Osteocyte (in vitro differentiated cells): ENCODE results near the gene RPS21. TPM values are rescaled to one million over a fixed set of nuclear protein-coding genes. Genes with fewer than 3 reads are reported as not detected.

Source experiments
- DNase-seq: peaks from one replicate; pipeline ENCODE4 v3.0.0; 2021; ENCODE audit warnings: mixed read lengths; ENCODE audit not compliant: unreplicated experiment; ENCODE audit errors: extremely low spot score
- H3K27ac Mint-ChIP-seq: one replicate; pipeline ENCODE4 v1.8.0; 2021; ENCODE audit warnings: mild to moderate bottlenecking, mixed read lengths; ENCODE audit not compliant: unreplicated experiment
- H3K27me3 Mint-ChIP-seq: one replicate; pipeline ENCODE4 v1.8.0; 2021; ENCODE audit warnings: mixed read lengths; ENCODE audit not compliant: unreplicated experiment
- H3K36me3 Mint-ChIP-seq: one replicate; pipeline ENCODE4 v1.8.0; 2021; ENCODE audit warnings: mixed read lengths; ENCODE audit not compliant: unreplicated experiment
- H3K4me1 Mint-ChIP-seq: one replicate; pipeline ENCODE4 v1.8.0; 2021; ENCODE audit warnings: mixed read lengths; ENCODE audit not compliant: unreplicated experiment
- H3K4me3 Mint-ChIP-seq: one replicate; pipeline ENCODE4 v1.8.0; 2021; ENCODE audit warnings: mild to moderate bottlenecking, moderate library complexity, mixed read lengths; ENCODE audit not compliant: unreplicated experiment
- H3K9me3 Mint-ChIP-seq: one replicate; pipeline ENCODE4 v1.8.0; 2021; ENCODE audit warnings: mixed read lengths; ENCODE audit not compliant: unreplicated experiment
- total RNA-seq: library from RNA; stranded (reverse); gene quantifications from 2 replicates; pipeline ENCODE4 v1.2.1, GENCODE V29; 2021
- TF ChIP-seq, protein P1 (sequence below): fragments of 200-600 bp; sonication (generic); IDR thresholded peaks from 2 replicates; pipeline ENCODE4 v1.5.0; 2021; ENCODE audit warnings: antibody characterized with exemption, mild to moderate bottlenecking, moderate library complexity

The RPS21 gene
- total RNA-seq, 1 donor from 2014 or later, result 1,013 TPM

DNA sequence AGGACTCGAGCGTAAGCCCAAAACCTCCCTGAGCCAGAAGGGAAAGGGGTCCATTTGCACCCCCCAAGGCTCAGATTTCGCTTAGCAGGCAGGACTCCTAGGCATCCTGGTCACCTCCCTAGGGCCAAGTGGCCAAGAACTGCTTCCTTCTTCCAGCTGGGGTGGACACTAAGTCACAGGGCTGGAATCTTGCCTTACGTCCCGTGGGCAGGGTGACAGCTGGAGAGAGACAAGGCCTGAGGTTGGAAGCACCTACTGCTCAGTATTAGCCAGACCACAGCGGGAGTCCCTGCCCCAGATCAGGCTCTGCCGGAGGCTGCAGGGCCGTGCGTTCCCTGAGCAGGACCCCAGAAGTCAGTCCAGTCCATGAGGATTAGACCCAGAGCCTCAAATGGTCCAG lies 39.5 kb upstream of the RPS21 start:
- TF ChIP-seq, protein P1, sequence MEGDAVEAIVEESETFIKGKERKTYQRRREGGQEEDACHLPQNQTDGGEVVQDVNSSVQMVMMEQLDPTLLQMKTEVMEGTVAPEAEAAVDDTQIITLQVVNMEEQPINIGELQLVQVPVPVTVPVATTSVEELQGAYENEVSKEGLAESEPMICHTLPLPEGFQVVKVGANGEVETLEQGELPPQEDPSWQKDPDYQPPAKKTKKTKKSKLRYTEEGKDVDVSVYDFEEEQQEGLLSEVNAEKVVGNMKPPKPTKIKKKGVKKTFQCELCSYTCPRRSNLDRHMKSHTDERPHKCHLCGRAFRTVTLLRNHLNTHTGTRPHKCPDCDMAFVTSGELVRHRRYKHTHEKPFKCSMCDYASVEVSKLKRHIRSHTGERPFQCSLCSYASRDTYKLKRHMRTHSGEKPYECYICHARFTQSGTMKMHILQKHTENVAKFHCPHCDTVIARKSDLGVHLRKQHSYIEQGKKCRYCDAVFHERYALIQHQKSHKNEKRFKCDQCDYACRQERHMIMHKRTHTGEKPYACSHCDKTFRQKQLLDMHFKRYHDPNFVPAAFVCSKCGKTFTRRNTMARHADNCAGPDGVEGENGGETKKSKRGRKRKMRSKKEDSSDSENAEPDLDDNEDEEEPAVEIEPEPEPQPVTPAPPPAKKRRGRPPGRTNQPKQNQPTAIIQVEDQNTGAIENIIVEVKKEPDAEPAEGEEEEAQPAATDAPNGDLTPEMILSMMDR, result no peak
- peaks cover 23% of the 10 kb centered on the region for H3K36me3 Mint-ChIP-seq
- no peak overlapping the region for H3K4me3 Mint-ChIP-seq
- no peak for DNase-seq
- H3K4me1 Mint-ChIP-seq, result peaks cover 4% of the 10 kb centered on the region
- no peaks in the 10 kb centered on the region for H3K9me3 Mint-ChIP-seq
- no peak overlapping the region for H3K27ac Mint-ChIP-seq
- no peaks in the 10 kb centered on the region for H3K27me3 Mint-ChIP-seq

DNA sequence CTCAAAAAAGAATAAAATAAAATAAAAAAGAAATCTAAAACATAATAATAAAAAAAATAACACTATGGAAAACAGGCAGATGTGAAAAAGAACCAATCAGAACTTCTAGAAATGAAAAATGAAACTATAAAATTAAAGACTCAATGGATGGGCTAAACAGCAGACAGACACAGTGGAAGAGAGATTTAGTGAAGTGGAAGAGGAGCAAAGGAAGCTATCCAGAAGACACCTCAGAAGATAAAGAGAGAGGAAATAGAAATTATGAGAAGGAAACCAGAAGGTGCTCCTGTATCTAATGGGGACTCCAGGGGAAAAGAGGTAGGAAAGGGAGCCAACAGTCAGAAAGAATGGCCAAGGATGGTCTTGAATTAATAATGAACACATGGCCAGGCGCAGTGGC lies 38.3 kb upstream of the RPS21 start:
- H3K4me3 Mint-ChIP-seq, result no peak overlapping the region
- TF ChIP-seq, protein P1, result no peak
- no peak for DNase-seq
- H3K9me3 Mint-ChIP-seq, result no peaks in the 10 kb centered on the region
- H3K27me3 Mint-ChIP-seq, result no peaks in the 10 kb centered on the region
- H3K27ac Mint-ChIP-seq, result no peak overlapping the region
- peaks cover 16% of the 10 kb centered on the region for H3K36me3 Mint-ChIP-seq
- peaks cover 4% of the 10 kb centered on the region for H3K4me1 Mint-ChIP-seq

DNA sequence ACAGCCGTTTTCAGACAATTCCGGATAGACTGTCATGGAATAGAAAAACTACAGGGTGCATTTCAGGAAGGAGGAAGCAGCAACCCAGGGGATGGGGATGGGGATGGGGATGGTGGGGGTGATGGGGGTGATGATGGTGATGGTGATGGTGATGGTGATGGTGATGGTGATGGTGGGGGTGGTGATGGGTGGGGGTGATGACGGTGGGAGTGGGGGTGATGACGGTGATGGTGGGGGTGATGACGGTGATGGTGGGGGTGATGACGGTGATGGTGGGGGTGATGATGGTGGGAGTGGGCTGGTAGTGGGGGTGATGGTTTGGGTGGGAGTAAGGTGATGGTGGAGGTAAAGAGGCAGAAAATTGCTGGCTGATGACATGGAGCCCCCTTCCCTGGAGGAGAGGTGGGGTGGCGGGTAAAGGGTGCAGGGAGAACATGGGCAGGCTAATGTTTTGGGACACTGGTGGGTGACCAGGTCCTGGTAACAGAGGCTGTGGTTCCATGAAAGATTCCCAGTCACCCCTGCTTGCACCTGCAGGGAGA lies 37.3 kb upstream of the RPS21 start:
- Mint-ChIP-seq H3K27me3 (no peaks in the 10 kb centered on the region), H3K36me3 (peaks cover 14% of the 10 kb centered on the region), H3K4me3 (no peak overlapping the region), H3K9me3 (no peaks in the 10 kb centered on the region), H3K27ac (no peak overlapping the region), H3K4me1 (peaks cover 7% of the 10 kb centered on the region)
- DNase-seq, result no peak
- TF ChIP-seq, protein P1, result no peak

DNA sequence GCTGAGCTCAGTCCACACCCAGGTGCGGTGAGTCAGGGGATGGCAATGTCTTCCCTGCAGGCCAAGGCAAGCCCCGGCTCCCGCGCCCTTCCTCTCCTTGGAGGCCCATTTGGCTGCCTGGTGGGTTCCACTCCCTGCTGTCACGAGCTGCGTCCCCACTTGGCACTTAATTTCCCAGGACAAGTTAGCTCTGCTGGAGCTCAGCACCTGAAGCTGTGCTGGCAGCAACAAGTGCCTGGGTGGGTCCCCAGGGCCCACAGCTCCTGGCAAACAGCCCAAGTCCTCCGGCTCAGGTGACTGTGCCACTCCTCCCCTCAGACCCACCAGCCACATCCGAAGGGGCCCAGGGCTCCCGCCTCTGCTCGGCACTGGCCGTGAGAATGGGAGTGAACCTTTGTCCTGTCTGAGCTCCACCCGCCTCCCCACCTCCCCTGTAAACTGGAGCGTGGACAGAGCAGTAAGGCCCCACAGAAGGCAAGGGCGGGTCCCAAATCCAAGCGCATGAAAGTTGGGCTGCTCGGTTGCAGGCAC lies 36.7 kb upstream of the RPS21 start:
- TF ChIP-seq, protein P1, result no peak
- H3K9me3 Mint-ChIP-seq, result no peaks in the 10 kb centered on the region
- H3K36me3 Mint-ChIP-seq, result peaks cover 12% of the 10 kb centered on the region
- no peak for DNase-seq
- no peaks in the 10 kb centered on the region for H3K27me3 Mint-ChIP-seq
- peaks cover 9% of the 10 kb centered on the region for H3K4me1 Mint-ChIP-seq
- no peak overlapping the region for H3K27ac Mint-ChIP-seq
- no peak overlapping the region for H3K4me3 Mint-ChIP-seq

DNA sequence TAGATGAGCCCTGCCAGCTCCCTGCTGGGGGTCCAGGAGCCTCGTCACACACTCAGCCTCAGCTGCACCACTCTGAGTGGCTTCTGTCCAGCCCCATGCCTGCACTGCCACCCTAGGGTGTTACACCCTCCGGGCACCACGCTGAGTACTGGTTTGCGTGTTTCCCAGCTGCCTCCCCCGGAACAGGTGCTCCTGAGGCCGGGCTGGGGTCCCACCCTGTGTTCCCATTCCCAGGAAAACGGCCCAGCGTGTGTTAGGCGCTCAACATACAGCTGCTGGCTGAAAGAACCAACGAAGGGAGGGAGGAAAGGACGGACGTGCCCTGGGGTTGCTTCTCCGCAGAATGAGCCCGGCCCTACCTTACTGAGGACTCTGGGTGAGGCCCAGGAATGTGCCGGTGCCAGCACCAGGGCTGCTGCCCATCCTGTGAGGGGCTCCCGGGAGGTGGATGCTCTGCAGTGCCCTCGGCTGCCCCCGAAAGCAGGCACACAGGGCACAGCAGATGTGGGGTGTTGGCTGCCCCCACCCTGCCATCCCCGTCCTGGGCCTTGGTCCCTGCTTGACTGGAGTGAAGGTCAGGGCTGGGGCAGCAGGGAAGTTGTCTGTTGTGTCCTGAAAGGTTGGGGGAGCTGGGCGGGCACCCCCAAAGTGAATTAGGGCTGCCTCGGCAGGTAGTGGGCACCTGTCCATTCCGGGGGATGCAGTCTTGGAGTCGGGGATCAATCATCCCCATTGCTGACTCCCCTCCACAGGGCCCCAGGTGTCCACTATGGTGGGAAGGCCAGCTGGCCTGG lies 36.1 kb upstream of the RPS21 start:
- H3K27me3 Mint-ChIP-seq, result no peaks in the 10 kb centered on the region
- H3K27ac Mint-ChIP-seq, result no peak overlapping the region
- peaks cover 14% of the 10 kb centered on the region for H3K4me1 Mint-ChIP-seq
- no peaks in the 10 kb centered on the region for H3K9me3 Mint-ChIP-seq
- H3K36me3 Mint-ChIP-seq, result peaks cover 11% of the 10 kb centered on the region
- no peak overlapping the region for H3K4me3 Mint-ChIP-seq
- DNase-seq, result no peak
- TF ChIP-seq, protein P1, result no peak
